HG03280 (cell line): ENCODE results near the gene BRD9.
"Not testable (repeated sequence)": the region's sequence is repeated elsewhere in the genome, so short reads cannot be mapped to it uniquely, and the experiment has no call there.

ENCODE experiments used
- ATAC-seq: cut with Tn5 transposase; IDR thresholded peaks from one replicate; pipeline ENCODE4 v1.9.1; 2021; ENCODE audit warnings: mild to moderate bottlenecking, moderate library complexity; ENCODE audit not compliant: unreplicated experiment

Gene BRD9

GRCh38 chr5:892394-893136 is at the start of gene BRD9, which contains the start of gene TRIP13:
Gene BRD9, minus strand, starts transcription at chr5:892801. Its CDS starts 144 bp downstream, at chr5:892657.
Gene TRIP13, plus strand, starts transcription at chr5:892884. Its CDS starts 115 bp downstream, at chr5:892999.
- peak; percentile 97 for ATAC-seq

- not testable (repeated sequence) for ATAC-seq
These were observed 48.1 kb upstream of the BRD9 start for GRCh38 chr5:940741-941140.

GRCh38 chr5:939368-939767 is 46.8 kb upstream of the BRD9 start:
- ATAC-seq: no peak

- ATAC-seq: no peak
These were observed 44.7 kb upstream of the BRD9 start for GRCh38 chr5:937151-937924.

- no peak for ATAC-seq
These were observed 43.8 kb upstream of the BRD9 start for GRCh38 chr5:936149-937144.

- ATAC-seq: no peak
These were observed 43.0 kb upstream of the BRD9 start for GRCh38 chr5:935510-936084.

GRCh38 chr5:934381-934967 is 41.9 kb upstream of the BRD9 start:
- not testable (repeated sequence) for ATAC-seq

- ATAC-seq: not testable (repeated sequence)
These were observed 41.4 kb upstream of the BRD9 start for GRCh38 chr5:933951-934350.

GRCh38 chr5:933251-933861 is 40.8 kb upstream of the BRD9 start:
- no peak for ATAC-seq

GRCh38 chr5:932628-933250 is 40.1 kb upstream of the BRD9 start:
- ATAC-seq: no peak

- ATAC-seq: no peak
These were observed 39.6 kb upstream of the BRD9 start for GRCh38 chr5:932151-932627.

- no peak for ATAC-seq
These were observed 39.1 kb upstream of the BRD9 start for GRCh38 chr5:931570-932145.

GRCh38 chr5:930866-931265 is 38.3 kb upstream of the BRD9 start:
- ATAC-seq: no peak

- ATAC-seq: no peak
These were observed 37.0 kb upstream of the BRD9 start for GRCh38 chr5:929596-929995.

GRCh38 chr5:929182-929581 is 36.6 kb upstream of the BRD9 start:
- ATAC-seq: not testable (repeated sequence)

GRCh38 chr5:927172-928015 is 34.8 kb upstream of the BRD9 start:
- ATAC-seq: no peak

GRCh38 chr5:926417-927171 is 34.0 kb upstream of the BRD9 start:
- no peak for ATAC-seq
